ENCODE data around the gene CACNB2. TPM values are rescaled to one million over a fixed set of nuclear protein-coding genes. Genes with fewer than 3 reads are reported as not detected.

Gene CACNB2
- total RNA-seq, 1 experiment from 2014 or later, result not detected

DNA sequence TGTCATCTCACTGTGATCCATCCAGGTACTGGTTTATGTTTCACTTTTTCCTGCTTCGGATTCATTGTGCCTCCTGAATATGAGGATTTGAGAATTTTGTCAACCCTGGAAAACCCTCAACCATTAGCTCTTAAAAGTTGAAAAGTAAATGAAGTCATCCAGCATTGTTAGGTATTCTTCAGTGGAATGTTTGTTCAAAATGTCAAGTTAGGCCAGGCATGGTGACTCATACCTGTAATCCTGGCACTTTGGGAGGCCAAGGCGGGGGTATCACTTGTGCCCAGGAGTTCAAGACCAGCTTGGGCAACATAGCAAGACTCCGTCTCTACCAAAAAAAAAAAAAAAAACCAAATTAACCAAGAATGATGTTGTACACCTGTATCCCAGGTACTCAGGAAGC lies 289.1 kb downstream of the CACNB2 start:
- Histone ChIP-seq H4K20me1 (ENCODE audit: insufficient read depth) (no peaks in the 10 kb centered on the region), H3K4me3 (no peak overlapping the region), H3K36me3 (ENCODE audit: low read depth) (no peaks in the 10 kb centered on the region), H3K9me2 (ENCODE audit: insufficient read depth) (no peaks in the 10 kb centered on the region), H3K4me2 (no peak overlapping the region), H3F3A (ENCODE audit: insufficient read depth, low read depth) (no peaks in the 10 kb centered on the region), H2AFZ (no peak overlapping the region), H3K9me3 (ENCODE audit: insufficient read depth, low read depth) (no peaks in the 10 kb centered on the region), H3K79me2 (ENCODE audit: low read depth) (no peaks in the 10 kb centered on the region), H3K27me3 (ENCODE audit: insufficient read depth, low read depth) (no peaks in the 10 kb centered on the region), H3K4me1 (replicated peaks; ENCODE audit: insufficient read depth) (no peaks in the 10 kb centered on the region), H3K27ac (no peak overlapping the region)
- POLR2A ChIA-PET (ENCODE audit: unreplicated experiment), result no interaction called here
- TF ChIP-seq EZH2 (IDR thresholded peaks at IDR 0.05; ENCODE audit: low read depth), result no peak
- TF ChIP-seq, protein P1, sequence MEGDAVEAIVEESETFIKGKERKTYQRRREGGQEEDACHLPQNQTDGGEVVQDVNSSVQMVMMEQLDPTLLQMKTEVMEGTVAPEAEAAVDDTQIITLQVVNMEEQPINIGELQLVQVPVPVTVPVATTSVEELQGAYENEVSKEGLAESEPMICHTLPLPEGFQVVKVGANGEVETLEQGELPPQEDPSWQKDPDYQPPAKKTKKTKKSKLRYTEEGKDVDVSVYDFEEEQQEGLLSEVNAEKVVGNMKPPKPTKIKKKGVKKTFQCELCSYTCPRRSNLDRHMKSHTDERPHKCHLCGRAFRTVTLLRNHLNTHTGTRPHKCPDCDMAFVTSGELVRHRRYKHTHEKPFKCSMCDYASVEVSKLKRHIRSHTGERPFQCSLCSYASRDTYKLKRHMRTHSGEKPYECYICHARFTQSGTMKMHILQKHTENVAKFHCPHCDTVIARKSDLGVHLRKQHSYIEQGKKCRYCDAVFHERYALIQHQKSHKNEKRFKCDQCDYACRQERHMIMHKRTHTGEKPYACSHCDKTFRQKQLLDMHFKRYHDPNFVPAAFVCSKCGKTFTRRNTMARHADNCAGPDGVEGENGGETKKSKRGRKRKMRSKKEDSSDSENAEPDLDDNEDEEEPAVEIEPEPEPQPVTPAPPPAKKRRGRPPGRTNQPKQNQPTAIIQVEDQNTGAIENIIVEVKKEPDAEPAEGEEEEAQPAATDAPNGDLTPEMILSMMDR (conservative IDR thresholded peaks at IDR 0.05), result no peak
- no peak for DNase-seq
- intact Hi-C loops (cut with micrococcal nuclease; ENCODE audit: unreplicated experiment), result no loop called here
- no TSS peak for BruUV-seq (replicated peaks)
- CTCF ChIA-PET, result no interaction called here

DNA sequence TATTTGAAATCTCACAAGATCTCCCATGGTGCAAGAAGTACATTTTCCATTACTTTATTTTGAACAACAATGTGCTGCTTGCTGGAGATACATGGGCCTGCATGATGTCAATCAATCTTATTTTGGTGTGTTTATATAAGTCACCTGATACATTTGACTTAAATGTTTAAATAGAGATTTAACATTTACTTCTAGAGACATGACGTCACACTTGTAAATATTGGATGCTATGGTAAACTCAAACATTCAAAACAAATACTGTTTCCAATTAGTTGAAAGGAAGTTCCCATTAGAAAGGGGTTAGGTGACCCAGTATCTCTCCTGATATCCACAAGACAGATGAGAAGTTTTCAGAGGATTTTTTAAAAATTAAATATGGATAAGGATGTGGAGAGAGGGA lies 296.7 kb downstream of the CACNB2 start:
- Histone ChIP-seq H3K79me2 (ENCODE audit: low read depth) (no peaks in the 10 kb centered on the region), H3K4me3 (no peak overlapping the region), H3K27me3 (ENCODE audit: insufficient read depth, low read depth) (no peaks in the 10 kb centered on the region; the same call in 1 of the 2 replicates), H3F3A (ENCODE audit: insufficient read depth, low read depth) (no peaks in the 10 kb centered on the region), H3K36me3 (ENCODE audit: low read depth) (no peaks in the 10 kb centered on the region), H3K4me2 (no peak overlapping the region), H3K9me2 (ENCODE audit: insufficient read depth) (no peaks in the 10 kb centered on the region), H2AFZ (no peak overlapping the region), H4K20me1 (ENCODE audit: insufficient read depth) (no peaks in the 10 kb centered on the region), H3K27ac (no peak overlapping the region), H3K4me1 (replicated peaks; ENCODE audit: insufficient read depth) (no peaks in the 10 kb centered on the region), H3K9me3 (ENCODE audit: insufficient read depth, low read depth) (no peaks in the 10 kb centered on the region)
- POLR2A ChIA-PET (ENCODE audit: unreplicated experiment), result no interaction called here
- intact Hi-C loops (cut with micrococcal nuclease; ENCODE audit: unreplicated experiment), result no loop called here
- CTCF ChIA-PET, result no interaction called here
- TF ChIP-seq, protein P1 (conservative IDR thresholded peaks at IDR 0.05), result no peak
- no peak for TF ChIP-seq EZH2 (IDR thresholded peaks at IDR 0.05; ENCODE audit: low read depth)
- no TSS peak for BruUV-seq (replicated peaks)
- no peak for DNase-seq

DNA sequence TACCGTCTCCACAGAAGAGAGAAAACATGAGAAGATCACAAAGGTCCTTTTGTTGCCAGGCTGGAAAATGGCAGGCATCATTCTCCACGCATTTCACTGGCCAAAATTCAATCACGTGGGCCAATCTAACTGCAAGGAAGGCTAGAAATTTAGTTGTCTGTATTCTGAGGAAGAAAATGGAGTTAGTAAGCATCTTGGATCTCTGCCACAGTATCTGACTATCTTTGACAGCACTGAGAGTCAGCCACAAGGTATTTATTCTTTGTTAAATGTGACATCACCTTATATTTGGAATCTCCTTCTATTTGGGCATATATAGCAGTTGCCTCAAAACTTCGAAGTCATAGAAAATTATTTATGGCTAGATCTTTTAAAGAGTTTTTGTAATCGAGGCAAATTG lies 297.3 kb downstream of the CACNB2 start:
- intact Hi-C loops (cut with micrococcal nuclease; ENCODE audit: unreplicated experiment), result no loop called here
- Histone ChIP-seq H3K36me3 (ENCODE audit: low read depth) (no peaks in the 10 kb centered on the region), H3K9me3 (ENCODE audit: insufficient read depth, low read depth) (no peaks in the 10 kb centered on the region), H4K20me1 (ENCODE audit: insufficient read depth) (no peaks in the 10 kb centered on the region), H3K4me2 (no peak overlapping the region), H3K79me2 (ENCODE audit: low read depth) (no peaks in the 10 kb centered on the region), H3K4me3 (no peak overlapping the region), H3K27ac (no peak overlapping the region), H2AFZ (no peak overlapping the region), H3K4me1 (replicated peaks; ENCODE audit: insufficient read depth) (no peaks in the 10 kb centered on the region), H3F3A (ENCODE audit: insufficient read depth, low read depth) (no peaks in the 10 kb centered on the region), H3K9me2 (ENCODE audit: insufficient read depth) (no peaks in the 10 kb centered on the region), H3K27me3 (ENCODE audit: insufficient read depth, low read depth) (no peaks in the 10 kb centered on the region; the same call in 1 of the 2 replicates)
- POLR2A ChIA-PET (ENCODE audit: unreplicated experiment), result no interaction called here
- no peak for DNase-seq
- CTCF ChIA-PET, result no interaction called here
- BruUV-seq (replicated peaks), result no TSS peak
- TF ChIP-seq EZH2 (IDR thresholded peaks at IDR 0.05; ENCODE audit: low read depth), result no peak
- TF ChIP-seq, protein P1 (conservative IDR thresholded peaks at IDR 0.05), result no peak
